Left lung (tissue), 10 donors: ENCODE results near the gene HMG20A. TPM values are rescaled to one million over a fixed set of nuclear protein-coding genes. Genes with fewer than 3 reads are reported as not detected.

Experiments
- ATAC-seq: fragments of 200-7000 bp; cut with Tn5 transposase; one replicate; pipeline ENCODE4 v1.9.1; 2020; ENCODE audit warnings: moderate library complexity
- DNase-seq, 4 donors: peaks; one replicate each; pipeline ENCODE4 v3.0.0-alpha.2; 2013 to 2020
- H3K27ac ChIP-seq, 2 donors: fragments of 200-600 bp; sonication (generic) in 1 of 2; one replicate each; pipeline versions ENCODE4 v1.5.0 to v1.8.0; 2020 to 2021
- H3K27me3 ChIP-seq, 2 donors: fragments of 200-600 bp; sonication (generic) in 1 of 2; one replicate each; pipeline versions ENCODE4 v1.5.0 to v1.8.0; 2020 to 2021
- H3K36me3 ChIP-seq, 2 donors: fragments of 200-600 bp; sonication (generic) in 1 of 2; one replicate each; pipeline versions ENCODE4 v1.5.0 to v1.8.0; 2020 to 2021
- H3K4me1 ChIP-seq, 2 donors: fragments of 200-600 bp; one replicate each; pipeline ENCODE4 v1.8.0; 2021
- H3K4me3 ChIP-seq, 2 donors: fragments of 200-600 bp; sonication (generic) in 1 of 2; one replicate each; pipeline versions ENCODE4 v1.5.0 to v1.8.0; 2020 to 2021; ENCODE audit warnings: mild to moderate bottlenecking in 1 of 2
- H3K9me3 ChIP-seq, 2 donors: fragments of 200-600 bp; sonication (generic) in 1 of 2; one replicate each; pipeline versions ENCODE4 v1.5.0 to v1.8.0; 2020 to 2021
- intact Hi-C, 2 donors: fragments of 100-400 bp; cut with DNase I; formaldehyde crosslinking; loops; one replicate each; pipeline versions ENCODE4 v1.11.2 to v1.14.2; 2022
- polyA plus RNA-seq, 6 donors: library from polyadenylated mRNA; unstranded; fragments of 120-200 nt; gene quantifications; one replicate each; pipeline ENCODE4 v1.2.1, GENCODE V29; 2013; ENCODE audit not compliant: insufficient read length in 6 of 6
- total RNA-seq, 2 donors: library from RNA; stranded (reverse); fragmentation: NEBNext Ultra II Directional; extraction: Animal tissue kit (Norgen Biotek cat#: 25700); gene quantifications; one replicate each; pipeline ENCODE4 v1.2.1, GENCODE V29; 2021
- TF ChIP-seq, protein P1 (sequence below), 2 donors: fragments of 200-600 bp; sonication (generic) in 1 of 2; IDR thresholded peaks; one replicate each; pipeline versions ENCODE4 v1.5.0 to v1.8.0; 2021; ENCODE audit warnings: antibody characterized with exemption in 2 of 2
- donor health status: DM: no; HTN: yes; CAD: no.
- donor health status: DM: no; HTN: no; CAD: no.

The HMG20A gene
- total and polyA plus RNA-seq, 8 donors, result 34.9 to 93.5 (median 76.5) TPM

- no peak for ATAC-seq
- Histone ChIP-seq H3K9me3 (no peaks in the 10 kb centered on the region), H3K36me3 (no peaks in the 10 kb centered on the region), H3K27ac (no peak overlapping the region), H3K4me1 (no peaks in the 10 kb centered on the region), H3K4me3 (no peak overlapping the region), H3K27me3 (no peaks in the 10 kb centered on the region)
- DNase-seq, result no peak
- TF ChIP-seq, protein P1, sequence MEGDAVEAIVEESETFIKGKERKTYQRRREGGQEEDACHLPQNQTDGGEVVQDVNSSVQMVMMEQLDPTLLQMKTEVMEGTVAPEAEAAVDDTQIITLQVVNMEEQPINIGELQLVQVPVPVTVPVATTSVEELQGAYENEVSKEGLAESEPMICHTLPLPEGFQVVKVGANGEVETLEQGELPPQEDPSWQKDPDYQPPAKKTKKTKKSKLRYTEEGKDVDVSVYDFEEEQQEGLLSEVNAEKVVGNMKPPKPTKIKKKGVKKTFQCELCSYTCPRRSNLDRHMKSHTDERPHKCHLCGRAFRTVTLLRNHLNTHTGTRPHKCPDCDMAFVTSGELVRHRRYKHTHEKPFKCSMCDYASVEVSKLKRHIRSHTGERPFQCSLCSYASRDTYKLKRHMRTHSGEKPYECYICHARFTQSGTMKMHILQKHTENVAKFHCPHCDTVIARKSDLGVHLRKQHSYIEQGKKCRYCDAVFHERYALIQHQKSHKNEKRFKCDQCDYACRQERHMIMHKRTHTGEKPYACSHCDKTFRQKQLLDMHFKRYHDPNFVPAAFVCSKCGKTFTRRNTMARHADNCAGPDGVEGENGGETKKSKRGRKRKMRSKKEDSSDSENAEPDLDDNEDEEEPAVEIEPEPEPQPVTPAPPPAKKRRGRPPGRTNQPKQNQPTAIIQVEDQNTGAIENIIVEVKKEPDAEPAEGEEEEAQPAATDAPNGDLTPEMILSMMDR (IDR thresholded peaks at IDR 0.05), result no peak
- intact Hi-C loops, result no loop called here
These were observed 100.5 kb downstream of the HMG20A start for GRCh38 chr15:77521206-77521605.

DNA sequence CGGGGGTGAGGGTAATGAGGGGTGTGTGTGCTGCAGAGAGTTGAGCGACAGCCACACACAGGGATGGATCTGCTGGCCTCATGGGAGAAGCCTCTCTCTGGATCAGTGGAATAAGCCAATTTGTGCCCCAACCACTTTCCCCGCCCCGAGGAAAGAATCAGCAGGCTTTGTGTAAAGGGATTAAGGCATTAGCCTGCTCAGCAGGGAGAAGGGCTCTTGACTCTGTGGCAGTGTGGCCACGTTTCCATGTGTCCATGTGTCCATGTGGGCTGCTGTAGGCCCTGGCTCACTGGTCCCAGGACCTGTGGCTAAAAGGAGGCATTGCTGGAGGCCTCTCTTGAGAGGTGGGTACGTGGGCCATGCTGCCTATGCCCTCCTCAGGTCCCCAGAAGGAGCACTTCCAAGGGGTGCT lies 104.7 kb downstream of the HMG20A start:
- Histone ChIP-seq H3K36me3 (no peaks in the 10 kb centered on the region), H3K4me3 (no peak overlapping the region), H3K9me3 (no peaks in the 10 kb centered on the region), H3K27me3 (no peaks in the 10 kb centered on the region), H3K4me1 (peaks cover 0 to 8% of the 10 kb centered on the region in 2 donors), H3K27ac (no peak overlapping the region)
- TF ChIP-seq, protein P1 (IDR thresholded peaks at IDR 0.05), result no peak
- ATAC-seq (no peak), DNase-seq (peak in 1 of 4 donors; percentile 13)
- intact Hi-C loops, result no loop called here

DNA sequence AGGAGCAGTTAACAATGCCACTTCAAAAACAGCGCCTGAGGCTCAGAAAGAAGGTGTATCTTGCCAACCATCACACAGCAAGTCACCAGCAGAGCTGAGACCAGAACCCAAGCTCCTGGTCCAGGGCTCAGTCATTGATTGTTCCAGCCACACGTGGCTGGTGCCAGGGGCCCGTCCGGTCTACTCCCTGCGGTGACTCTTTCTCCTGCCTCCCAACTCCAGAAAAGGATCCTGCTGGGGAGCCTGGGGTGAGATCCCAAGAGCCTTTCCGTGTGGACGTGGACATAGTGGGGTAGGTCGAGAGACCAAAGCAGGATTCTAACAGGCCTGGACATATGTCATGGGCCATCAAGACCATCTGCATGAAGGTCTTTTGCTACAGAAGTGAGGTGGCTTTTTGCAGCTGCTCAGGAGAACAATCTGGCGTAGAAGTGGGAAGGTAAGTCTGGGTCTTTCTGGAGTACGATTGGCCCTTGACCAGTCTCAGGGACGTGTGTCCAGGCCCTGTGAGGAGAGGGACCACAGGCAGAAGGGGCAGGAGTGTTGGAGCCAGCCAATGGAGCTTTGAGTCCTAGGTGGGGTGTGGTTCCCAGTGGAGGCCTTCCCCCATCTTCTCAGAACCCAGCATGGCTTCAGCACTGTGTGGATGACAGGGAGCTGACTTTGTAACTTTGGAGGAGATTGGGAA lies 105.4 kb downstream of the HMG20A start:
- ATAC-seq (no peak), DNase-seq (peak in 1 of 4 donors; percentile 19)
- H3K36me3 ChIP-seq, result no peaks in the 10 kb centered on the region
- H3K27me3 ChIP-seq, result no peaks in the 10 kb centered on the region
- intact Hi-C loops, result no loop called here
- peaks cover 0 to 8% of the 10 kb centered on the region in 2 donors for H3K4me1 ChIP-seq
- H3K9me3 ChIP-seq, result no peaks in the 10 kb centered on the region
- no peak overlapping the region for H3K4me3 ChIP-seq
- H3K27ac ChIP-seq, result no peak overlapping the region
- TF ChIP-seq, protein P1 (IDR thresholded peaks at IDR 0.05), result no peak

- Histone ChIP-seq H3K4me3 (no peak overlapping the region), H3K9me3 (no peaks in the 10 kb centered on the region), H3K36me3 (no peaks in the 10 kb centered on the region), H3K4me1 (peaks cover 0 to 8% of the 10 kb centered on the region in 2 donors), H3K27ac (no peak overlapping the region), H3K27me3 (no peaks in the 10 kb centered on the region)
- DNase-seq, result peak in 1 of 4 donors; percentile 19
- TF ChIP-seq, protein P1 (IDR thresholded peaks at IDR 0.05), result no peak
- intact Hi-C loops, result no loop called here
- no peak for ATAC-seq
These were observed 106.0 kb downstream of the HMG20A start for GRCh38 chr15:77526595-77527163.

GRCh38 chr15:77527164-77527778 lies 106.6 kb downstream of the HMG20A start:
- Histone ChIP-seq H3K36me3 (no peaks in the 10 kb centered on the region), H3K9me3 (no peaks in the 10 kb centered on the region), H3K27ac (peak overlapping the region in 1 of 2 donors; percentile 7), H3K27me3 (no peaks in the 10 kb centered on the region), H3K4me1 (peaks cover 0 to 8% of the 10 kb centered on the region in 2 donors), H3K4me3 (no peak overlapping the region)
- TF ChIP-seq, protein P1 (IDR thresholded peaks at IDR 0.05), result no peak
- DNase-seq, result peak in 3 of 4 donors; percentile 56 to 81 (median 64)
- peak; percentile 97 for ATAC-seq
- intact Hi-C loops, result no loop called here
